H9 (cell line): ENCODE data around the gene CWC27. TPM values are rescaled to one million over a fixed set of nuclear protein-coding genes. Genes with fewer than 3 reads are reported as not detected.

Experiments used
- DNase-seq: peaks from one replicate; pipeline ENCODE4 v3.0.0-alpha.2; 2017
- H2AFZ ChIP-seq: one replicate; pipeline ENCODE4 v1.6.1; 2013; ENCODE audit warnings: mild to moderate bottlenecking, low read length, control low read depth, moderate library complexity
- H2AK5ac ChIP-seq: 2 replicates; pipeline ENCODE4 v1.6.1; 2013; ENCODE audit warnings: low read length, control low read depth, mixed read lengths; ENCODE audit not compliant: insufficient read length
- H2BK120ac ChIP-seq: one replicate; pipeline ENCODE4 v1.6.1; 2013; ENCODE audit warnings: low read depth, mild to moderate bottlenecking, low read length, control low read depth, inconsistent platforms; ENCODE audit not compliant: poor library complexity, severe bottlenecking
- H2BK12ac ChIP-seq: 2 replicates; pipeline ENCODE4 v1.6.1; 2013; ENCODE audit warnings: low read length, control low read depth, mixed read lengths, low read depth; ENCODE audit not compliant: insufficient read length
- H2BK15ac ChIP-seq: 2 replicates; pipeline ENCODE4 v1.6.1; 2013; ENCODE audit warnings: low read depth, low read length, control low read depth
- H2BK20ac ChIP-seq: one replicate; pipeline ENCODE4 v1.6.1; 2013; ENCODE audit warnings: low read depth, mild to moderate bottlenecking, low read length, control low read depth, inconsistent platforms; ENCODE audit not compliant: poor library complexity, severe bottlenecking
- H2BK5ac ChIP-seq: 2 replicates; pipeline ENCODE4 v1.6.1; 2013; ENCODE audit warnings: low read length, control low read depth, mixed read lengths; ENCODE audit not compliant: insufficient read length
- H3K14ac ChIP-seq: 2 replicates; pipeline ENCODE4 v1.6.1; 2013; ENCODE audit warnings: low read length, control low read depth; ENCODE audit not compliant: insufficient read depth
- H3K18ac ChIP-seq: 2 replicates; pipeline ENCODE4 v1.6.1; 2013; ENCODE audit warnings: low read depth, mild to moderate bottlenecking, mixed read lengths, low read length, control low read depth; ENCODE audit not compliant: insufficient read length
- H3K23ac ChIP-seq: 2 replicates; pipeline ENCODE4 v1.6.1; 2013; ENCODE audit warnings: low read length, control low read depth, mixed read lengths, low read depth; ENCODE audit not compliant: insufficient read length
- H3K23me2 ChIP-seq: 2 replicates; pipeline ENCODE4 v1.6.1; 2013; ENCODE audit warnings: low read depth, mild to moderate bottlenecking, mixed read lengths, low read length, control low read depth; ENCODE audit not compliant: insufficient read length, poor library complexity, severe bottlenecking
- H3K27ac ChIP-seq: 2 replicates; pipeline ENCODE4 v1.5.1; 2013; ENCODE audit warnings: low read length, control low read depth, mixed read lengths, low read depth; ENCODE audit not compliant: insufficient read length
- H3K27me3 ChIP-seq: 2 replicates; pipeline ENCODE4 v1.6.1; 2013; ENCODE audit warnings: low read length, control low read depth, inconsistent platforms; ENCODE audit not compliant: insufficient read depth
- H3K4ac ChIP-seq: 2 replicates; pipeline ENCODE4 v1.6.1; 2013; ENCODE audit warnings: low read depth, mild to moderate bottlenecking, control low read depth, inconsistent platforms, low read length, moderate library complexity
- H3K4me1 ChIP-seq: 2 replicates; pipeline ENCODE4 v1.6.1; 2013; ENCODE audit warnings: low read length, control low read depth, inconsistent platforms; ENCODE audit not compliant: insufficient read depth
- H3K4me2 ChIP-seq: 2 replicates; pipeline ENCODE4 v1.6.1; 2013; ENCODE audit warnings: low read length, control low read depth, mixed read lengths; ENCODE audit not compliant: insufficient read length, insufficient read depth
- H3K56ac ChIP-seq: 2 replicates; pipeline ENCODE4 v1.6.1; 2013; ENCODE audit warnings: low read depth, mild to moderate bottlenecking, mixed read lengths, low read length, control low read depth; ENCODE audit not compliant: insufficient read length
- H3K79me1 ChIP-seq: 2 replicates; pipeline ENCODE4 v1.6.1; 2013; ENCODE audit warnings: low read depth, mild to moderate bottlenecking, moderate library complexity, low read length, control low read depth, inconsistent platforms; ENCODE audit not compliant: insufficient read depth, poor library complexity, severe bottlenecking
- H3K79me2 ChIP-seq: 2 replicates; pipeline ENCODE4 v1.6.1; 2013; ENCODE audit warnings: low read length, control low read depth, inconsistent platforms; ENCODE audit not compliant: insufficient read depth
- H3K9ac ChIP-seq: 2 replicates; pipeline ENCODE4 v1.6.1; 2013; ENCODE audit warnings: low read length, control low read depth, mixed read lengths; ENCODE audit not compliant: insufficient read length; ENCODE audit errors: extremely low read depth
- H3K9me3 ChIP-seq: one replicate; pipeline ENCODE4 v1.6.1; 2013; ENCODE audit warnings: low read depth, low read length, inconsistent platforms; ENCODE audit not compliant: control insufficient read depth
- H3T11ph ChIP-seq: one replicate; pipeline ENCODE4 v1.6.1; 2013; ENCODE audit warnings: mild to moderate bottlenecking, low read length, control low read depth, inconsistent platforms
- H4K20me1 ChIP-seq: one replicate; pipeline ENCODE4 v1.6.1; 2013; ENCODE audit not compliant: control insufficient read depth, insufficient read length, insufficient read depth
- H4K5ac ChIP-seq: 2 replicates; pipeline ENCODE4 v1.6.1; 2013; ENCODE audit warnings: low read depth, mild to moderate bottlenecking, mixed read lengths, low read length, control low read depth; ENCODE audit not compliant: insufficient read length
- H4K8ac ChIP-seq: replicated peaks from 2 replicates; pipeline ENCODE4 v1.6.1; 2013; ENCODE audit warnings: low read length, control low read depth, mixed read lengths, low read depth; ENCODE audit not compliant: insufficient read length
- H4K91ac ChIP-seq: 2 replicates; pipeline ENCODE4 v1.6.1; 2013; ENCODE audit warnings: low read depth, mild to moderate bottlenecking, moderate library complexity, mixed read lengths, low read length, control low read depth; ENCODE audit not compliant: insufficient read length
- H3K27ac Mint-ChIP-seq, 3 experiments: 2 replicates in 2 of 3; 3 replicates in 1 of 3; pipeline ENCODE4 v1.8.0; 2020 to 2021; ENCODE audit warnings: mixed read lengths in 3 of 3, mild to moderate bottlenecking in 1 of 3, moderate library complexity in 1 of 3
- H3K27me3 Mint-ChIP-seq: 2 replicates; pipeline ENCODE4 v1.8.0; 2021; ENCODE audit warnings: low read depth, mild to moderate bottlenecking, moderate library complexity, mixed read lengths
- H3K36me3 Mint-ChIP-seq, 3 experiments: 2 replicates in 2 of 3; 3 replicates in 1 of 3; pipeline ENCODE4 v1.8.0; 2020 to 2021; ENCODE audit warnings: low read depth in 3 of 3, mixed read lengths in 3 of 3; ENCODE audit not compliant: insufficient read depth in 1 of 3
- H3K4me1 Mint-ChIP-seq, 2 experiments: 2 replicates each; pipeline ENCODE4 v1.8.0; 2020; ENCODE audit warnings: mixed read lengths in 2 of 2
- H3K4me3 Mint-ChIP-seq, 2 experiments: 2 replicates in 1 of 2; 3 replicates in 1 of 2; pipeline ENCODE4 v1.8.0; 2020 to 2021; ENCODE audit warnings: mild to moderate bottlenecking in 2 of 2, mixed read lengths in 2 of 2, moderate library complexity in 1 of 2
- H3K9me3 Mint-ChIP-seq, 2 experiments: 2 replicates in 1 of 2; 3 replicates in 1 of 2; pipeline ENCODE4 v1.8.0; 2020; ENCODE audit warnings: mild to moderate bottlenecking in 2 of 2, mixed read lengths in 2 of 2, moderate library complexity in 1 of 2
- CTCF ChIP-seq: fragments of 200-600 bp; sonication (generic); conservative IDR thresholded peaks from 3 replicates; pipeline ENCODE4 v1.8.0; 2021; ENCODE audit warnings: antibody characterized with exemption, mild to moderate bottlenecking
- total RNA-seq: library from RNA; stranded (reverse); gene quantifications from 2 replicates; pipeline ENCODE4 v1.2.1, GENCODE V29; 2021

Gene CWC27
- total RNA-seq, 1 experiment from 2014 or later: 41.9 TPM

DNA sequence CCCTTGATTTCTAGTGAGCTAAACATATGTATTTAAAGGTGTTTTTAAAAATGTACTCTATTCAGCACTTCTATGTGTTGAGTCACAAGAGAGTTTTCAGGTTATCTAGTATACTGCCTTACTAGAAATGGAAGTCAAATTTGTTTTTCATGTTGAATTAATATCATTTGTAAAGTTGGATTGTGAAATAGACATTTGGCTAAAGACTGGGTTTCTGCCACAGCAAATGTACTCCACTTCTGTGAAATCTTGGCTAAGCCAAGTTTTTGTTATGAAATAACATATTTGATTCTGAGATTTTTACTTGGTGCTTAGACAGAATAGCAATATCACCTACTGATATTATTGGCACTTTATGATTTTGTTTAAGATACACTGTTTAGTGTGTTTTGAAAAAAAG is 106.0 kb downstream of the CWC27 start:
- Mint-ChIP-seq H3K9me3 (no peaks in the 10 kb centered on the region), H3K4me1 (peaks cover 0 to 1% of the 10 kb centered on the region in 2 experiments; a peak in 2 of 4 replicates), H3K36me3 (no peaks in the 10 kb centered on the region), H3K27ac (no peak overlapping the region), H3K4me3 (no peak overlapping the region), H3K27me3 (no peaks in the 10 kb centered on the region)
- no peaks in the 10 kb centered on the region for H3K23me2 ChIP-seq
- no peaks in the 10 kb centered on the region for H3K79me2 ChIP-seq
- no peak overlapping the region for H4K91ac ChIP-seq
- no peak overlapping the region for H3T11ph ChIP-seq
- H4K5ac ChIP-seq: no peak overlapping the region
- no peaks in the 10 kb centered on the region for H3K4me1 ChIP-seq
- no peaks in the 10 kb centered on the region for H3K79me1 ChIP-seq
- H3K14ac ChIP-seq: no peak overlapping the region
- no peak overlapping the region for H2BK120ac ChIP-seq
- no peak overlapping the region for H3K18ac ChIP-seq
- no peak overlapping the region for H3K4me2 ChIP-seq
- no peak overlapping the region for H2AK5ac ChIP-seq
- H4K8ac ChIP-seq: no peak overlapping the region
- no peaks in the 10 kb centered on the region for H3K27me3 ChIP-seq
- no peak for DNase-seq
- no peak overlapping the region for H2BK20ac ChIP-seq
- H4K20me1 ChIP-seq: no peaks in the 10 kb centered on the region
- no peaks in the 10 kb centered on the region for H3K9me3 ChIP-seq
- no peak overlapping the region for H3K27ac ChIP-seq
- no peak overlapping the region for H2BK15ac ChIP-seq
- H3K56ac ChIP-seq: no peak overlapping the region
- H3K4ac ChIP-seq: no peak overlapping the region
- no peak overlapping the region for H3K23ac ChIP-seq
- H2BK5ac ChIP-seq: no peak overlapping the region
- no peak for TF ChIP-seq CTCF
- no peak overlapping the region for H2AFZ ChIP-seq
- no peak overlapping the region for H2BK12ac ChIP-seq
- no peak overlapping the region for H3K9ac ChIP-seq
